C4-2B (cell line): Measurements from ENCODE around the gene RAB6B.

Experiments used
- H3K27ac ChIP-seq: fragments of 450-650 bp; 2 replicates; pipeline ENCODE4 v1.5.1; 2017
- ZFX ChIP-seq: fragments of 450-650 bp; IDR thresholded peaks from 2 replicates; pipeline ENCODE4 v1.6.1; 2017
- TF ChIP-seq, protein P1 (sequence below): fragments of 450-650 bp; conservative IDR thresholded peaks from 2 replicates; pipeline ENCODE4 v1.5.1; 2017; ENCODE audit warnings: mild to moderate bottlenecking

Gene RAB6B

DNA sequence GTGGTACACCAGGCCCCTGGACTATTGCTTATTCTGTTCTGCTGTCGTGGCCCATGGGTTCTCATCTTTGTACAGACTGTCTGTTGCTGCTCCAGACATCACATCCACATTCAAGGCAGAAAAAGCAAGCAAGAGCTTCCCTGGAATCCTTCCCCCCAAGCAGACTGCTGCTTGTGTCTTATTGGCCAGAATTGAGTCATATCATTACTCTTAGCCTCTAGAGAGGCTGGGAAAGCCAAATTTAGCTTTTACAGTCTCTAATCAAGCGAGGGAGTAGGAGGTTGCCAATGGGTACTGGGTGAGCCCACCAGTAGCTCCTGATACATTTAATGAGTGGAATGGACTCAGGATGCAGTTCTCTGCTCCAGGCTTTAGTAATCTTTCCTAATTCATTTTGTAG is 39.4 kb downstream of the RAB6B start:
- no peak overlapping the region for H3K27ac ChIP-seq
- TF ChIP-seq, protein P1, sequence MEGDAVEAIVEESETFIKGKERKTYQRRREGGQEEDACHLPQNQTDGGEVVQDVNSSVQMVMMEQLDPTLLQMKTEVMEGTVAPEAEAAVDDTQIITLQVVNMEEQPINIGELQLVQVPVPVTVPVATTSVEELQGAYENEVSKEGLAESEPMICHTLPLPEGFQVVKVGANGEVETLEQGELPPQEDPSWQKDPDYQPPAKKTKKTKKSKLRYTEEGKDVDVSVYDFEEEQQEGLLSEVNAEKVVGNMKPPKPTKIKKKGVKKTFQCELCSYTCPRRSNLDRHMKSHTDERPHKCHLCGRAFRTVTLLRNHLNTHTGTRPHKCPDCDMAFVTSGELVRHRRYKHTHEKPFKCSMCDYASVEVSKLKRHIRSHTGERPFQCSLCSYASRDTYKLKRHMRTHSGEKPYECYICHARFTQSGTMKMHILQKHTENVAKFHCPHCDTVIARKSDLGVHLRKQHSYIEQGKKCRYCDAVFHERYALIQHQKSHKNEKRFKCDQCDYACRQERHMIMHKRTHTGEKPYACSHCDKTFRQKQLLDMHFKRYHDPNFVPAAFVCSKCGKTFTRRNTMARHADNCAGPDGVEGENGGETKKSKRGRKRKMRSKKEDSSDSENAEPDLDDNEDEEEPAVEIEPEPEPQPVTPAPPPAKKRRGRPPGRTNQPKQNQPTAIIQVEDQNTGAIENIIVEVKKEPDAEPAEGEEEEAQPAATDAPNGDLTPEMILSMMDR: no peak
- TF ChIP-seq ZFX: no peak

GRCh38 chr3:133855772-133856171 is 39.9 kb downstream of the RAB6B start:
- TF ChIP-seq, protein P1: no peak
- no peak overlapping the region for H3K27ac ChIP-seq

DNA sequence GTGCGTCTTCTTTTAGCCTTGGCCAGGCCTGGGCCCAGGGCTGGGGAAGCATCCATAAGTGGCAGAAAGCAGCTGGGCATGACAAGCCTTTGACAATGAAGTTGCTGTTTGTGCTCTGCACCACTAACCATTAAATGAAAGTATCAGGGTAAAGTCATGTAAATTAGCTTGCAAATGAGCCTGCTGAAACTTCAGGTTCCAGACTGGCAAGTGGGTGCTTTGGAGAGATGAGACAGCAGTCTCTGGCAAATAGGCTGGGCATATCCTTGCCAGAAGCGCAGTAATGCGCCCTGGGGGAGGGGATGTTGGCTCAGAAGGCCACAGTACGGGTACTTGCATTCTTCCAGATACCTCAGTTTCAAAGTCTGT is 40.7 kb downstream of the RAB6B start:
- H3K27ac ChIP-seq: no peak overlapping the region
- TF ChIP-seq ZFX: no peak
- TF ChIP-seq, protein P1: no peak

- H3K27ac ChIP-seq: no peak overlapping the region
- TF ChIP-seq, protein P1: no peak
- no peak for TF ChIP-seq ZFX
These were observed 41.2 kb downstream of the RAB6B start for GRCh38 chr3:133854264-133855001.

DNA sequence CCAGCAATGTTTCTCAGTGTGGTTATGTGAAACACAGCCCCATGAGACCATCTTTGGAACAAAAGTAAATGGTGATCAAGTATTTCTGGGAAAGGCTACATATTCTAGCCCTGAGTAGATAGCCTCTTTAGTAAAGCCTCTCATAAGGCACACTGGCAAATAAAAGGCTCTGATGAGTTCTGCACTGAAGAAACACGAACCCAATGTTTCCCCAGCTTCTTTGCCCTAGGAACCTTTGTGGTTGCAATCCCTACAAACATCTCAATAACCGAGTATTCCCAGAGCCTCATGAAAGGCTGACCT is 41.8 kb downstream of the RAB6B start:
- TF ChIP-seq, protein P1: no peak
- no peak for TF ChIP-seq ZFX
- H3K27ac ChIP-seq: no peak overlapping the region

DNA sequence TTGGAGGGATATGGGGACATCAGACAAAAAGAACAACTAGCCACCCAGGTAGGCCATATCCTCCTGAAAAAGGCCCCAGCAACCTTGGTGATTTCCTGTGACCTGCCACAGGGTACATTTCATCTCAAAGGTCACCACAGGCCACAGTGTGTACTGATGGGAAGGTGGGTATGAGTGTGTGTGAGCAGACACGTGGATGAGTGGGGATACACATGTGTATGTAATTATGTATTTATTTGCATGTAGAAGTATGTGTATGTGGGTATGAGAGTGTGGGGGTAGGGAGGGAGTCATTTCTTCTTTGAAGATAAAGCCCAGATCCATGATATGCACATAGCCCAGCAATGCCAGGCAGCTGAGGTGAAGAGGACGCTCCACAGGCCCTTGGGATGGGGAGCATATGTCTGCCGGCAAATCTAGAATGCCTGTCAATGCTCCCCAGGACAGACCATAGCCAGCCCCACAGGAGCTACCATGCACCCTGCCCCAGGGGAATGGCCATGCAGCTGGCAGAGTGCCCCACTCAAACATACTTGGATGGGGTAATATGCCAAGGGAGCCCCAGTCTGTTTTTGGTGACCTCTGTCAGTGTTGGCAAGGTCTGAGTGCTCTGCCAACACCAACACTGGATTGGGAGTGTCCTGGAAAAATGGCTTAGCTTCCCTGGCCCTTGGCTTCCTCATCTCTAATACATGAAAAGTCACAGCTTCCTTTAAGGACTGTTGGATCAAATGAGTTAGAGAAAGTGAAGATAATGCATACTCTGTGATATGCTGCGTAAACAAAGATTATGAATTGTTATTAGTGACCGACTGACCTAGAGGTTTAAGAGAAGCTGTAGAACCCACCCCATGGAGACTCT is 42.4 kb downstream of the RAB6B start:
- TF ChIP-seq, protein P1: no peak
- no peak for TF ChIP-seq ZFX
- no peak overlapping the region for H3K27ac ChIP-seq

DNA sequence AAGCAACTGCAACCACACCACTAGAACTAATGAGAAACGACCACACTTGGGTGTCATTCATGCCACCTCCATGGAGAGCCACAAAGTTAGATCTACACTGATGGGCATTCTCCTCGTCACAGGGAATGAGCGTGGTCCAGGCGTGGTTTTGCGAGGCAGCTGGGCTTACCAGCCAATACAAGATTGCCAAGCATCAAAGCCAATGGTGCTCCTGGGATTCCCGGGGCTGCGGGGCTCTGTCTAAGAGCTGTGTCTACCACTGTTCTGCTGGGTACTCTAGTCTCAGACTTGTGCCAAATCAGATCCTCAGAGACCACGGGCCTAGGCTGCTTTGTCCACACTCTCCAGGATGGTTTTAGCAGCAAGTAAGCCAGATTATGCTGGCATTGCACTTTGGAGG is 43.8 kb downstream of the RAB6B start:
- H3K27ac ChIP-seq: no peak overlapping the region
- no peak for TF ChIP-seq ZFX
- TF ChIP-seq, protein P1: no peak
